ENCODE results near the gene PSMD8. TPM values are rescaled to one million over a fixed set of nuclear protein-coding genes. Genes with fewer than 3 reads are reported as not detected.
A peak's percentile ranks its signal among the peaks of the same experiment; 100 is the strongest.

Gene PSMD8
- total RNA-seq, 2 donors from 2014 or later = 403 to 603 TPM

- no peaks in the 10 kb centered on the region for H3K9me3 ChIP-seq
- no peak for DNase-seq (ENCODE audit: low spot score)
- TF ChIP-seq CTCF (IDR thresholded peaks at IDR 0.05) = no peak
These were observed 38.6 kb downstream of the PSMD8 start for GRCh38 chr19:38412961-38413360.

GRCh38 chr19:38413416-38413815 is 39.0 kb downstream of the PSMD8 start:
- Histone ChIP-seq H3K36me3 (no peaks in the 10 kb centered on the region), H3K27ac (no peak overlapping the region), H3K27me3 (no peaks in the 10 kb centered on the region), H3K4me3 (no peak overlapping the region), H3K4me1 (peaks cover 0 to 10% of the 10 kb centered on the region in 2 donors), H3K9me3 (no peaks in the 10 kb centered on the region)
- TF ChIP-seq CTCF (IDR thresholded peaks at IDR 0.05) = no peak
- DNase-seq (ENCODE audit: low spot score) = no peak

More at GRCh38 chr19:38412961-38413360, 38.6 kb downstream of the PSMD8 start:
- Histone ChIP-seq H3K4me1 (peaks cover 0 to 5% of the 10 kb centered on the region in 2 donors), H3K27me3 (no peaks in the 10 kb centered on the region), H3K36me3 (no peaks in the 10 kb centered on the region), H3K27ac (no peak overlapping the region), H3K4me3 (no peak overlapping the region)

- Histone ChIP-seq H3K9me3 (no peaks in the 10 kb centered on the region), H3K27me3 (no peaks in the 10 kb centered on the region), H3K4me1 (peaks cover 0 to 11% of the 10 kb centered on the region in 2 donors), H3K27ac (no peak overlapping the region), H3K4me3 (no peak overlapping the region), H3K36me3 (no peaks in the 10 kb centered on the region)
- TF ChIP-seq CTCF (IDR thresholded peaks at IDR 0.05) = no peak
- DNase-seq (ENCODE audit: low spot score) = no peak
These were observed 42.8 kb downstream of the PSMD8 start for GRCh38 chr19:38417146-38417543.

- no peaks in the 10 kb centered on the region for H3K36me3 ChIP-seq
- no peaks in the 10 kb centered on the region for H3K27me3 ChIP-seq
- peak; percentile 71 for DNase-seq (ENCODE audit: low spot score)
- peaks cover 0 to 11% of the 10 kb centered on the region in 2 donors for H3K4me1 ChIP-seq
- no peaks in the 10 kb centered on the region for H3K9me3 ChIP-seq
- no peak overlapping the region for H3K27ac ChIP-seq
- TF ChIP-seq CTCF (IDR thresholded peaks at IDR 0.05) = no peak
- peak overlapping the region; percentile 27 to 48 for H3K4me3 ChIP-seq
These were observed 43.5 kb downstream of the PSMD8 start for GRCh38 chr19:38417544-38418506.

- peaks cover 0 to 11% of the 10 kb centered on the region in 2 donors for H3K4me1 ChIP-seq
- TF ChIP-seq CTCF (IDR thresholded peaks at IDR 0.05) = no peak
- H3K27me3 ChIP-seq = no peaks in the 10 kb centered on the region
- H3K36me3 ChIP-seq = no peaks in the 10 kb centered on the region
- DNase-seq (ENCODE audit: low spot score) = no peak
- H3K27ac ChIP-seq = no peak overlapping the region
- H3K9me3 ChIP-seq = no peaks in the 10 kb centered on the region
- H3K4me3 ChIP-seq = no peak overlapping the region
These were observed 46.6 kb downstream of the PSMD8 start for GRCh38 chr19:38420935-38421334.

Data from right atrium auricular region (tissue), 2 donors.